Naive B cell (primary cell): Measurements from ENCODE around the gene SEMA5B. TPM values are rescaled to one million over a fixed set of nuclear protein-coding genes. Genes with fewer than 3 reads are reported as not detected.

Experiments
- ATAC-seq, 2 donors: fragments of 150-1000 bp; cut with Tn5 transposase; 2 replicates each; pipeline ENCODE4 v1.10.0; 2021; ENCODE audit warnings: low read depth in 2 of 2, mild to moderate bottlenecking in 2 of 2, moderate library complexity in 2 of 2
- DNase-seq: peaks from one replicate; pipeline ENCODE4 v3.0.0; 2022
- H3K27ac Mint-ChIP-seq, 6 donors: one replicate each; pipeline ENCODE4 v1.8.0; 2020 to 2022; ENCODE audit warnings: mild to moderate bottlenecking in 6 of 6, mixed read lengths in 6 of 6, moderate library complexity in 5 of 6, inconsistent platforms in 2 of 6
- H3K27me3 Mint-ChIP-seq, 3 donors: one replicate each; pipeline ENCODE4 v1.8.0; 2021 to 2022; ENCODE audit warnings: mixed read lengths in 3 of 3, mild to moderate bottlenecking in 1 of 3
- H3K36me3 Mint-ChIP-seq, 2 donors: one replicate each; pipeline ENCODE4 v1.8.0; 2020 to 2022; ENCODE audit warnings: mixed read lengths in 2 of 2, inconsistent platforms in 1 of 2, mild to moderate bottlenecking in 1 of 2
- H3K4me1 Mint-ChIP-seq, 3 donors: one replicate each; pipeline ENCODE4 v1.8.0; 2020 to 2022; ENCODE audit warnings: mixed read lengths in 3 of 3, inconsistent platforms in 1 of 3, mild to moderate bottlenecking in 1 of 3, moderate library complexity in 1 of 3
- H3K4me3 Mint-ChIP-seq, 8 donors: one replicate each; pipeline ENCODE4 v1.8.0; 2020 to 2022; ENCODE audit warnings: mild to moderate bottlenecking in 8 of 8, mixed read lengths in 8 of 8, moderate library complexity in 8 of 8, inconsistent platforms in 2 of 8
- H3K9me3 Mint-ChIP-seq, 7 donors: one replicate each; pipeline ENCODE4 v1.8.0; 2020 to 2022; ENCODE audit warnings: mixed read lengths in 7 of 7, mild to moderate bottlenecking in 5 of 7, inconsistent platforms in 2 of 7, moderate library complexity in 1 of 7
- polyA plus RNA-seq, 6 donors: library from polyadenylated mRNA; unstranded; fragments of 300-500 nt; fragmentation: Illumina TruSeq; gene quantifications; one replicate each; pipeline ENCODE4 v1.2.3, GENCODE V29; 2021; ENCODE audit warnings: low read depth in 6 of 6

Gene SEMA5B
- polyA plus RNA-seq, 6 donors from 2014 or later, result not detected

- ATAC-seq, result no peak
- Mint-ChIP-seq H3K27me3 (peaks cover 12 to 56% (median 27%) of the 10 kb centered on the region in 3 donors), H3K9me3 (peaks cover 0 to 14% (median 6%) of the 10 kb centered on the region in 7 donors), H3K4me3 (no peak overlapping the region), H3K36me3 (peaks cover 4 to 7% of the 10 kb centered on the region in 2 donors), H3K4me1 (peaks cover 0 to 3% (median 2%) of the 10 kb centered on the region in 3 donors), H3K27ac (no peak overlapping the region)
- no peak for DNase-seq
Measured at GRCh38 chr3:122908251-122908650, 119.3 kb downstream of the SEMA5B start.

- ATAC-seq, result no peak
- DNase-seq, result no peak
- Mint-ChIP-seq H3K9me3 (peaks cover 0 to 14% (median 6%) of the 10 kb centered on the region in 7 donors), H3K27ac (no peak overlapping the region), H3K27me3 (peaks cover 12 to 56% (median 27%) of the 10 kb centered on the region in 3 donors), H3K4me3 (no peak overlapping the region), H3K36me3 (peaks cover 4 to 7% of the 10 kb centered on the region in 2 donors), H3K4me1 (peaks cover 0 to 2% (median 0%) of the 10 kb centered on the region in 3 donors)
Measured at GRCh38 chr3:122907471-122907870, 120.1 kb downstream of the SEMA5B start.

DNA sequence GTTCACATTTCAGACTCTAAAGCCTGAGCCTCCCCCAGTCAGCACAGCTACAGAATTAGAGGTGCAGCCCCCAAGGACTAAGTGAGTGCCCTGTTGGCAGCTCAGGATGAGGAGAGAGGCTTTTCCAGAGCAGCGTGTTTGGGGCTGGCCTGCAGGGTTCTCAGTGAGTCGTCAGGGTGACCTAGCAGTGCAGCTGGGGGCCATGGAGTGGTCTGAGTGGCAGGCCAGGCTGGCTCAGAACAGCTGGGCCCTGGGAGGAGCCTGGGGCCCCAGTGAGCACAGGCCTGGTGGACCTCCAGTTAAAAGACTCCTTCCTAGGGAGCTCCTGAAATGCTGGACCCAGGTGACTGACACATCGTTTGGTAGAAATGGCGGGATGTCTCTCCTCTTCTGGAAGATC lies 124.4 kb downstream of the SEMA5B start:
- ATAC-seq (no peak), DNase-seq (no peak)
- peaks cover 0 to 14% (median 6%) of the 10 kb centered on the region in 7 donors for H3K9me3 Mint-ChIP-seq
- H3K27me3 Mint-ChIP-seq, result peaks cover 8 to 18% (median 17%) of the 10 kb centered on the region in 3 donors
- H3K4me3 Mint-ChIP-seq, result no peak overlapping the region
- no peak overlapping the region for H3K27ac Mint-ChIP-seq
- H3K4me1 Mint-ChIP-seq, result no peaks in the 10 kb centered on the region
- H3K36me3 Mint-ChIP-seq, result peaks cover 0 to 4% of the 10 kb centered on the region in 2 donors

- Mint-ChIP-seq H3K36me3 (peaks cover 0 to 4% of the 10 kb centered on the region in 2 donors), H3K9me3 (peaks cover 0 to 14% (median 6%) of the 10 kb centered on the region in 7 donors), H3K27ac (no peak overlapping the region), H3K4me3 (no peak overlapping the region), H3K4me1 (no peaks in the 10 kb centered on the region), H3K27me3 (peaks cover 7 to 18% (median 17%) of the 10 kb centered on the region in 3 donors)
- no peak for DNase-seq
- no peak for ATAC-seq
Measured at GRCh38 chr3:122902326-122902725, 125.2 kb downstream of the SEMA5B start.

DNA sequence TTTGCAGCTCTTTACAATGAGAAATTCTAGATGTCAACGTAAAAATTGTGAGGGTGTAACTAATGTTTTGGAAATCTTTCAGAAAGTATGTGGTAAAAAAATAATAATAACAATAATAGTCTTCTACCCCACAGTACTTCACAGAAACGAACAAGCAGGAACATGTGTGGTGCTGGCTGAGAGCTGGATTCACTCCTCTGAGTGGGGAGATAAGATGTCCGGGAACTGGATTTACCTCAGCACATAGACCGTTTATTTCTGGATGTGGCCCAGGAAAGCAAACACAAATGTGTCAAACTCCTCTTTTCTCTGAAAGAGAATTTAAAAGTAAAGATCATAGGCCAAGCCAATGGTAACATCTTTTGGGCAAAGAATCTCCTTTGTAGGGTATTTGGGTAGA lies 129.3 kb downstream of the SEMA5B start:
- no peak for DNase-seq
- ATAC-seq, result no peak
- H3K27ac Mint-ChIP-seq, result no peak overlapping the region

DNA sequence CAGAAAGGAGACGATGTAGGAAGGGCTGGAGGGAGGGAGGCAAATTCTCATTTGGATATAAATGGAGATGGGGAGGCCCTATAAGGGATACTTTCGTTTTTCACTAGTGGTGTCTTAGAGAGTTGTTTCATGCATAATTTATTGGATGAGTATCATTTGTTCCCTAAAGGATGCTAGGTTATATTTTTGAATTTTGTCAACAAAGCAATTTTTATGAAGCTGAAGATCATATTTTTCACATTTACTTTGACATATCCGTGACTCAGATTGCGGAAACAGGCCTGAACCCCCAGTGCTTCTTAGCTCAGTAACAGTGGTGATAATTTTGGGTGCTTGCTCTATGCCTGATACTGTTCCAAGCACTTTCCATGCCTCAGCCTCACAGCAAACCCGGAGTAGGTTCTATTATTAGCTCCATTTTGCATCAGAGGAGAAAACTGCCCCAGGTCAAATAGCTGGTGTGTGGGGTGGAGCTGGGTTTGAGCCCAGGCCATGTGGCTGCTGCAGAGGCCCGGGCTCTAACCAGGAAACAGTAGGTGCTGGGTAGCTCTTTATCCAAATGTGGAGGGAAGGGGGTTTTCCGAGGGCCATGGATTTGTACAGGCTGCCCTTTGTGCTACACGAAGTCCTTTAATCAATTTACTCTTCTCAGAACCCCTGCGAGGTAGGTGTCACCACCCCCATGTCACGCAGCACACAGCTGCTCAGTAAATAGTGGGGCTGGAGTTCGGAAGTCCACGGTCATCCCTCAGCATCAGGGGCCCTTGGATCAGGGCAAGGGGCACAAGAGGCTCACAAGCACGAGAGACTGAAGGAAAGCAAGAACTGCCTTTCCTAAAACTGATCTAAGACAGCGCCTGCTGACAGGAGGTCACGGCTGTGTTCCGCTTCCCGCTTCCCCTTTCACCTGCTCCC lies 133.6 kb downstream of the SEMA5B start:
- Mint-ChIP-seq H3K27ac (peak overlapping the region in 2 of 6 donors; percentile 30 to 34), H3K9me3 (no peaks in the 10 kb centered on the region), H3K4me3 (peak overlapping the region in 2 of 8 donors; percentile 15 to 35), H3K4me1 (peaks cover 24 to 34% (median 30%) of the 10 kb centered on the region in 3 donors), H3K27me3 (peaks cover 0 to 7% (median 5%) of the 10 kb centered on the region in 3 donors), H3K36me3 (no peaks in the 10 kb centered on the region)
- ATAC-seq (no peak), DNase-seq (no peak)

More for the DNA sequence above, 129.3 kb downstream of the SEMA5B start:
- Mint-ChIP-seq H3K9me3 (no peaks in the 10 kb centered on the region), H3K4me3 (no peak overlapping the region), H3K36me3 (no peaks in the 10 kb centered on the region), H3K27me3 (peaks cover 0 to 9% (median 9%) of the 10 kb centered on the region in 3 donors), H3K4me1 (peaks cover 4 to 7% (median 7%) of the 10 kb centered on the region in 3 donors)

DNA sequence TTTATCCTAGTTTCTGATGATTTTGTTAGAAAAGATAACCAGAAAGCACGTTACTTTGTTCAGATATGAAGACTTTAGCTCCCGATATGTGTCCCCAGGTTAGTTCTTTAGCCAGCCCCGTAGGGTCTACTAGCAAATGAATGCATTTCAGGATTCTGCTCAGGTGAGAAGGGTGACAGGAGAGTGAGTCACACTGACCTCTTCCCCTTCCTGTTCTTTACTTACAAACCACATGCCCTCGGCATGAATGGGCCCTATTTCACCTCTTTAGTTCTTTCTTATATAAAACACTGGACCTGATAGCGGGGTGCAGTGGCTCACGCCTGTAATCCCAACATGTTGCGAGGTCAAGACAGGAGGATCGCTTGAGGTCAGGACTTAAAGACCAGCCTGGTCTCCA lies 134.3 kb downstream of the SEMA5B start:
- H3K27ac Mint-ChIP-seq, result peak overlapping the region in 4 of 6 donors; percentile 30 to 69 (median 35)
- H3K4me1 Mint-ChIP-seq, result peaks cover 31 to 41% (median 37%) of the 10 kb centered on the region in 3 donors
- ATAC-seq (no peak), DNase-seq (no peak)
- no peak overlapping the region for H3K4me3 Mint-ChIP-seq
- H3K36me3 Mint-ChIP-seq, result no peaks in the 10 kb centered on the region
- H3K9me3 Mint-ChIP-seq, result no peaks in the 10 kb centered on the region
- H3K27me3 Mint-ChIP-seq, result peaks cover 0 to 5% (median 0%) of the 10 kb centered on the region in 3 donors

DNA sequence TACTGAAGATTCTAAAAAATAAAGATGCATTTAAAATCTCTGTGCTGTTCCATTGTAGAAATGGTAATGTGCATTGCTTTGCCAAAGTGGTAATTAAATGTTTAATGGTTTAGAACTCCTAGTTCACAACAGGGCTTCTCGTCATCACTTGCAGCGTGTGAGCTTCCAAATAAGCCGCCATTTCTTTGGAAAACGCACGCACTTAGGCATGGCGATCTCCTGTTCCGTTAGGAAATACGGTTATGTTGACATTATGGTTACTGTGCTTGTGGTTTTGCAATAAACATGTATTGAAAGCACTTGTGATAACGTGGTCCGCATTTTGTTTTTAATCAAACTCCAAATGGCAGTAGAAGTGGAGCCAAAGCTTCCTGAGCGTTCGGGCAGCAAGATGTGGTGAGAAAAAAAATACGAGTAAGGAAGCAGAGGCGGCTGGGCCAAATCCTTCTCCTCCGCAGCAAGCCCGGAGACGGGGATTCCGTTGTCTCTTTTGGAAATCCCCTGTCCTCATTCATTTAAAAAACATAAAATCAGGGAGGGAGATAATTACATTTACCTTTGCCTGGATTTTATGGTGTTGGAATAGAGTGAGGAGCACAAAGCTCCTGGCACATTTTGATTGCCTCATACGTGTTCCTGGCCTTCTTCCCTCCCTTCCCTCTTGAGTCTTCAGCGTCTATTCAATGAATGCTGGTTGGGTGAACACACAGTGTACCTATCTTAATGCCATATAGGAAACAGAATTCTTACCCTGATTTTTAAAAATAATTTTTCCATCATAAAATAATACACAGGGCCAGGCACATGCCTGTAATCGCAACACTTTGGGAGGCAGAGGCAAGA lies 135.2 kb downstream of the SEMA5B start:
- H3K4me3 Mint-ChIP-seq, result no peak overlapping the region
- peaks cover 0 to 5% (median 0%) of the 10 kb centered on the region in 3 donors for H3K27me3 Mint-ChIP-seq
- H3K9me3 Mint-ChIP-seq, result no peaks in the 10 kb centered on the region
- peaks cover 33 to 51% (median 46%) of the 10 kb centered on the region in 3 donors for H3K4me1 Mint-ChIP-seq
- peak overlapping the region in 1 of 6 donors; percentile 36 for H3K27ac Mint-ChIP-seq
- H3K36me3 Mint-ChIP-seq, result no peaks in the 10 kb centered on the region
- no peak for DNase-seq
- no peak for ATAC-seq

DNA sequence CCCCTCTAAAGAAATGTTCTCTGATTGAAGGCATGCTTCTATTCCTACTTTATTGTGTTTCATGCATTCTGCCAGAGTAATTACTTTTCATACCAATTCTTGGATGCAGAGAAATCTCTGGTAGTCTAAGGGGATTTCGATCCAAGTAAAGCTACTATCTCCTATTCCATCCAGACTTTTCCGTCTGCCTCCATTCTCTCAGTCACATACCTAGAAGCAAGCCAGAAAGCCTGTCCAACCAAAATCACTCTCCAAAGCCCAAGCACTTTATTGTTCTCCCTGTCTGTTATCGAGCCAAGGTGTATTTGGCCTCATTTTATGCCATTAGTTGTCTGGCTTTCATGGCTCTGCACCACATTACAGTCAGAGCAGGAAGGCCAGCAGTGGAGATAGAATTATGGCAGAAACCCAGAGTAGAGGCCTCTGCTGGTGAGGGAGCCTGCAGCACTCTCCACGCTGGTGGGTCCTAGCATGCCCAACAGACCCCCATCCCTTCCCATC lies 136.8 kb downstream of the SEMA5B start:
- ATAC-seq (no peak), DNase-seq (no peak)
- no peaks in the 10 kb centered on the region for H3K27me3 Mint-ChIP-seq
- peaks cover 47 to 66% (median 60%) of the 10 kb centered on the region in 3 donors for H3K4me1 Mint-ChIP-seq
- no peaks in the 10 kb centered on the region for H3K36me3 Mint-ChIP-seq
- peak overlapping the region in 5 of 6 donors; percentile 4 to 84 (median 66) for H3K27ac Mint-ChIP-seq
- peak overlapping the region in 1 of 8 donors; percentile 12 for H3K4me3 Mint-ChIP-seq
- H3K9me3 Mint-ChIP-seq, result no peaks in the 10 kb centered on the region

DNA sequence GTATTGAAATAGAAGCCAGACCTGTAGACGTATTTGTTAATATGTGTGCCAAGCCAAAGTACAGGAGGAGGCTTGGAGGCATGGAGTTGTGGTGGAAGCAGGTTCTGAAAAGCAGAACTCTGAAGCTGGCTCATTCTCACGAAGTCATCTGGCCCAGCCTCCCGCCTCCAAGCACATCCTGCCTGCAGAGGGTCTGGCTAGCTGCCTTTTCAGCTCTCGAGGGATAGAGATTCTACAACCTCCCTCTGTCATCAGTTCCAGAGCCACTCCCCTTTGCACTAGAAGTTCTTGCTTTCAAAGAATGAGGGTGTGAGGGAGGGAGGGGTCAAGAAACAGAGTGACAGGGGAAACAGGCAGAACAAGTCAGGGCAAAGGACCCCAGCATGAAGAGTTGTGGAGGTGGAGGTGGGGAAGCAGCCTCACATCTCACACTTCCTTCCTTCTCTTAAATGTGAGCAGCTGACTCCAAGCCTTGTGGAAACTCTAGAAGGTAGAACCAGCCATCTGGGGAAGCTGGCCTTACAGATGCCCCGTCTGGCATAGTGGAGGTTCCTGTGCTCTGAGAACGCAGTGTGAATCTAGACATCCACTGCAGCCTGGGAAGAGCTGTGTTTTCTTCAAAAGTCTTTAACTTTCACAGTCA lies 137.4 kb downstream of the SEMA5B start:
- Mint-ChIP-seq H3K27ac (peak overlapping the region in 4 of 6 donors; percentile 10 to 77 (median 55)), H3K4me1 (peaks cover 50 to 71% (median 65%) of the 10 kb centered on the region in 3 donors), H3K27me3 (no peaks in the 10 kb centered on the region), H3K36me3 (no peaks in the 10 kb centered on the region), H3K9me3 (no peaks in the 10 kb centered on the region), H3K4me3 (peak overlapping the region in 4 of 8 donors; percentile 14 to 78 (median 33))
- peak; percentile 35 for DNase-seq
- ATAC-seq, result peak; percentile 65 to 75

GRCh38 chr3:122886946-122887345 lies 140.6 kb downstream of the SEMA5B start:
- Mint-ChIP-seq H3K9me3 (no peaks in the 10 kb centered on the region), H3K4me3 (peak overlapping the region in 7 of 8 donors; percentile 7 to 83 (median 62)), H3K4me1 (peaks cover 45 to 59% (median 55%) of the 10 kb centered on the region in 3 donors), H3K27me3 (no peaks in the 10 kb centered on the region), H3K27ac (peak overlapping the region; percentile 70 to 95 (median 90)), H3K36me3 (no peaks in the 10 kb centered on the region)
- ATAC-seq (peak; percentile 78 to 79), DNase-seq (peak; percentile 28)

DNA sequence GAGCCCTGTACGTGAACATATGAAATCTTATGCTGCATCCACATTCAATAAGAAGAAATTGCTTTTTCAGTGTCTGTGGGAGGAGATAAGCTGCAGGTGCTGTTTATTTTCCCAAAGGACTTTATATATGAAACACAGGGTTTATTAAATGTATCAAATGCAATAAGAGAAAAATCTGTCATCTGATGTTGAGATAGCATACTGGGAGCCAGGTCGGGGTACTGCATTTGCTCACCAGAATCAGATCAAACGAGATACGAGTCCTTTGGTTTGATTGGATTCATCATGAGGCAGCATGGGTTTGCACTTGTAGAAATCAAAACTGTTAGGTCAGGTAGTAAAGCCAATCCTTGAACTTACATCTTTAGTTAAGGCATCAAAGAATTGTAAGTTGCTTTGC lies 141.3 kb downstream of the SEMA5B start:
- Mint-ChIP-seq H3K27me3 (no peaks in the 10 kb centered on the region), H3K27ac (peak overlapping the region in 3 of 6 donors; percentile 18 to 95 (median 70)), H3K36me3 (no peaks in the 10 kb centered on the region), H3K4me1 (peaks cover 45 to 58% (median 53%) of the 10 kb centered on the region in 3 donors), H3K9me3 (no peaks in the 10 kb centered on the region), H3K4me3 (peak overlapping the region in 4 of 8 donors; percentile 7 to 35 (median 22))
- DNase-seq (no peak), ATAC-seq (no peak)
